Gastroesophageal sphincter (tissue), 4 donors: ENCODE data around the gene HOXA6. TPM values are rescaled to one million over a fixed set of nuclear protein-coding genes. Genes with fewer than 3 reads are reported as not detected.

Experiments
- ATAC-seq: fragments of 150-250 bp; one replicate; pipeline ENCODE4 v1.9.1; 2016; ENCODE audit warnings: mild to moderate bottlenecking, moderate library complexity
- H3K27ac ChIP-seq, 4 donors: fragments of 200-600 bp; sonication (generic) in 3 of 4; 1 replicate in 3 of 4; 2 replicates in 1 of 4; pipeline ENCODE4 v1.5.1; 2016 to 2019
- H3K27me3 ChIP-seq: fragments of 200-600 bp; sonication (generic); one replicate; pipeline ENCODE4 v1.5.1; 2019
- H3K36me3 ChIP-seq, 2 donors: fragments of 200-600 bp; sonication (generic); one replicate each; pipeline ENCODE4 v1.5.1; 2019; ENCODE audit warnings: control low read depth in 1 of 2
- H3K4me1 ChIP-seq, 3 donors: fragments of 200-600 bp; sonication (generic); 1 replicate in 2 of 3; 2 replicates in 1 of 3; pipeline ENCODE4 v1.5.1; 2016 to 2019; ENCODE audit warnings: control low read depth in 2 of 3
- H3K4me3 ChIP-seq, 2 donors: fragments of 200-600 bp; sonication (generic); one replicate each; pipeline ENCODE4 v1.5.1; 2019; ENCODE audit warnings: mild to moderate bottlenecking in 1 of 2, moderate library complexity in 1 of 2
- H3K9me3 ChIP-seq, 3 donors: fragments of 200-600 bp; sonication (generic); one replicate each; pipeline ENCODE4 v1.5.1; 2017 to 2019; ENCODE audit warnings: control low read depth in 2 of 3
- EP300 ChIP-seq: sonication (generic); formaldehyde crosslinking; IDR thresholded peaks from one replicate; pipeline ENCODE4 v1.6.1; 2017; ENCODE audit warnings: antibody characterized with exemption, mild to moderate bottlenecking
- POLR2A ChIP-seq, 2 donors: fragments of 450-650 bp; IDR thresholded peaks; one replicate each; pipeline ENCODE4 v1.6.1; 2017; ENCODE audit warnings: antibody characterized with exemption in 2 of 2, mild to moderate bottlenecking in 2 of 2, moderate library complexity in 1 of 2
- POLR2AphosphoS5 ChIP-seq: sonication (generic); formaldehyde crosslinking; IDR thresholded peaks from one replicate; pipeline ENCODE4 v1.6.1; 2017; ENCODE audit warnings: antibody characterized with exemption
- WGBS, 2 donors: methylation state at CpG; one replicate each; pipeline ENCODE4 v1.1.5; 2018; ENCODE audit warnings: low coverage in 1 of 2; 5-methylcytosine and 5-hydroxymethylcytosine counted together
- total RNA-seq, 4 donors: library from RNA; depleted of rRNA; stranded (reverse); fragments of >200 nt; gene quantifications; one replicate each; pipeline ENCODE4 v1.1.0, GENCODE V29; 2016
- TF ChIP-seq, protein P1 (sequence below), 4 experiments: fragments of 200-600 bp in 2 of 4; fragments of 450-650 bp in 2 of 4; sonication (generic) in 1 of 4; IDR thresholded peaks; one replicate each; pipeline ENCODE4 v1.5.1; 2017 to 2019; ENCODE audit warnings: antibody characterized with exemption in 4 of 4, mild to moderate bottlenecking in 2 of 4, moderate library complexity in 2 of 4

The HOXA6 gene
- total RNA-seq, 4 donors from 2014 or later = 0.46 to 12.7 TPM; not detected in 2

- Histone ChIP-seq H3K9me3 (no peaks in the 10 kb centered on the region), H3K27me3 (peaks cover 39% of the 10 kb centered on the region), H3K4me1 (peaks cover 0 to 40% (median 11%) of the 10 kb centered on the region in 3 donors), H3K36me3 (no peaks in the 10 kb centered on the region), H3K27ac (peak overlapping the region in 1 of 4 donors; percentile 99), H3K4me3 (no peak overlapping the region)
- WGBS, 2 donors = 83 to 92% methylated on average over 4 to 5 of the region's 5 CpGs
- no peak for TF ChIP-seq POLR2AphosphoS5
- TF ChIP-seq EP300 = no peak
- TF ChIP-seq, protein P1, sequence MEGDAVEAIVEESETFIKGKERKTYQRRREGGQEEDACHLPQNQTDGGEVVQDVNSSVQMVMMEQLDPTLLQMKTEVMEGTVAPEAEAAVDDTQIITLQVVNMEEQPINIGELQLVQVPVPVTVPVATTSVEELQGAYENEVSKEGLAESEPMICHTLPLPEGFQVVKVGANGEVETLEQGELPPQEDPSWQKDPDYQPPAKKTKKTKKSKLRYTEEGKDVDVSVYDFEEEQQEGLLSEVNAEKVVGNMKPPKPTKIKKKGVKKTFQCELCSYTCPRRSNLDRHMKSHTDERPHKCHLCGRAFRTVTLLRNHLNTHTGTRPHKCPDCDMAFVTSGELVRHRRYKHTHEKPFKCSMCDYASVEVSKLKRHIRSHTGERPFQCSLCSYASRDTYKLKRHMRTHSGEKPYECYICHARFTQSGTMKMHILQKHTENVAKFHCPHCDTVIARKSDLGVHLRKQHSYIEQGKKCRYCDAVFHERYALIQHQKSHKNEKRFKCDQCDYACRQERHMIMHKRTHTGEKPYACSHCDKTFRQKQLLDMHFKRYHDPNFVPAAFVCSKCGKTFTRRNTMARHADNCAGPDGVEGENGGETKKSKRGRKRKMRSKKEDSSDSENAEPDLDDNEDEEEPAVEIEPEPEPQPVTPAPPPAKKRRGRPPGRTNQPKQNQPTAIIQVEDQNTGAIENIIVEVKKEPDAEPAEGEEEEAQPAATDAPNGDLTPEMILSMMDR (IDR thresholded peaks at IDR 0.05) = no peak
- no peak for TF ChIP-seq POLR2A (IDR thresholded peaks at IDR 0.05)
- no peak for ATAC-seq
Measured at GRCh38 chr7:27146491-27147198, 929 bp downstream of the HOXA6 start.

DNA sequence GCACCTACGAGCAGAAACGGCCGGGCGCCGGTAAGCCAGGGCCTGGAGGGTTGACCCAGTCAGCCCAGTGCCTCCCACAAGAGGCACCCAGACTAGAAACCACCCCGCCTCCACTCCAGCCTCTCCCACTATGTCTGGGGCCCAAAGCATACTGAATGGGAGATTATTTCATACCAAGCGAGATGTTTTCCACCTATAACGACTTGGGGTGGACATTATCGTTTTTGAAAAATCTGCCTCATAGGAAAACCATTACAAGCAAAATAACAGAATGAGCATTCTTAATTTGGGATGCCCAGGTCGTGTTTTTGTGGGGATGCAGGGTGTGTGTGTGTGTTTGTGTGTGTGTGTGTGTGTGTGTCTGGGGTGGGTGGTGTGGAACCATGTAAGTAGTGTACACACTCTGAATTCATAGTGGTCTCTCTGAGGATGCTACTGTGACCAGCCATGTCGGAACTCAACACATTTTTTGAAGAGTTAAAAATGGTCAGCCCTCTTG lies 1.6 kb downstream of the HOXA6 start:
- 86 to 100% methylated on average over 6 to 10 of the region's 11 CpGs for WGBS, 2 donors
- Histone ChIP-seq H3K4me1 (peaks cover 0 to 40% (median 6%) of the 10 kb centered on the region in 3 donors), H3K9me3 (no peaks in the 10 kb centered on the region), H3K4me3 (peak overlapping the region in 1 of 2 donors; percentile 94), H3K27me3 (peaks cover 32% of the 10 kb centered on the region), H3K36me3 (no peaks in the 10 kb centered on the region), H3K27ac (peak overlapping the region in 2 of 4 donors; percentile 70 to 99)
- TF ChIP-seq POLR2A (IDR thresholded peaks at IDR 0.05) (no peak), EP300 (no peak), POLR2AphosphoS5 (no peak)
- TF ChIP-seq, protein P1 (IDR thresholded peaks at IDR 0.05) = no peak
- no peak for ATAC-seq

DNA sequence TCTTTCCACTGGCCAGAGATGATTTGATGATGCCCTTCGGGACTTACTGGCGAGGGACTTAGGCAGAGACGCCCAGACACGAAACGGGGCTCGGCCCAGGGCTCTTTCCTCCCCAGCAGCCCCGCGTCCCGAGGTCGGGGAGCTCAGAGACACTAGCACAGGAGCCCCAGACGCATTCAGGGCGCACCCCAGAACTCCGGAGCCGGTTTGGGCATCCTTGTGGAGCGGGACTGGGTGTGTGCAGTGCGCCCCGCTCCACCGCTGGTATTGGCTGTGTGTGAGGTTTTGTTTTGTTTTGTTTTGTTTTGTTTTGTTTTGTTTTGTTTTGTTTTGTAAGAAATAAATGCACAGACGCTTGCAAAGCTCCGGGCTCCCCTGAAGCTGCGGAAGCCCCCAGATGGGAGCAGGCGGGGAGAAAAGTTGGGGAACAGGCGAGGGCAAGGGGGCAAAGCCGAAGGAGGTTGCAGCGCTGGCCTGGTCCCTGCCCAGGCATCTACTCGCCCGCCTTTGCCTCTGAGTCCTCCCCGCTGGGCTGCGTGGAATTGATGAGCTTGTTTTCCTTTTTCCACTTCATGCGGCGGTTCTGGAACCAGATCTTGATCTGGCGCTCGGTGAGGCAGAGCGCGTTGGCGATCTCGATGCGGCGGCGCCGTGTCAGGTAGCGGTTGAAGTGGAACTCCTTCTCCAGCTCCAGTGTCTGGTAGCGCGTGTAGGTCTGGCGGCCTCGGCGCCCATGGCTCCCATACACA lies 2.2 kb downstream of the HOXA6 start:
- peak overlapping the region in 2 of 4 donors; percentile 70 to 99 for H3K27ac ChIP-seq

GRCh38 chr7:27144781-27145164 lies 2.8 kb downstream of the HOXA6 start:
- 76% methylated on average over 15 of the region's 31 CpGs; no CpG with 5 or more reads in 1 of the 2 donors for WGBS, 2 donors
- no peak for ATAC-seq
- Histone ChIP-seq H3K9me3 (no peaks in the 10 kb centered on the region), H3K4me1 (peaks cover 0 to 36% (median 0%) of the 10 kb centered on the region in 3 donors), H3K4me3 (peak overlapping the region in 1 of 2 donors; percentile 94), H3K27ac (peak overlapping the region in 2 of 4 donors; percentile 70 to 99), H3K36me3 (no peaks in the 10 kb centered on the region), H3K27me3 (peaks cover 30% of the 10 kb centered on the region)
- TF ChIP-seq, protein P1 (IDR thresholded peaks at IDR 0.05) = no peak
- no peak for TF ChIP-seq EP300
- no peak for TF ChIP-seq POLR2AphosphoS5
- no peak for TF ChIP-seq POLR2A (IDR thresholded peaks at IDR 0.05)

More for the DNA sequence above, 2.2 kb downstream of the HOXA6 start:
- no peak for ATAC-seq
- 80% methylated on average over 3 of the region's 47 CpGs; no CpG with 5 or more reads in 1 of the 2 donors for WGBS, 2 donors
- peak overlapping the region in 1 of 2 donors; percentile 94 for H3K4me3 ChIP-seq
- H3K4me1 ChIP-seq = peaks cover 0 to 40% (median under 1%) of the 10 kb centered on the region in 3 donors
- peaks cover 30% of the 10 kb centered on the region for H3K27me3 ChIP-seq
- H3K9me3 ChIP-seq = no peaks in the 10 kb centered on the region
- H3K36me3 ChIP-seq = no peaks in the 10 kb centered on the region
- TF ChIP-seq, protein P1 (IDR thresholded peaks at IDR 0.05) = no peak
- no peak for TF ChIP-seq POLR2AphosphoS5
- no peak for TF ChIP-seq EP300
- TF ChIP-seq POLR2A (IDR thresholded peaks at IDR 0.05) = no peak
